ENCODE data around the gene RASAL1.

Gene RASAL1

GRCh38 chr12:113094738-113095137 is 40.8 kb downstream of the RASAL1 start:
- DNase-seq: no peak

GRCh38 chr12:113093409-113094101 is 42.0 kb downstream of the RASAL1 start:
- DNase-seq: no peak

GRCh38 chr12:113092607-113093408 is 42.8 kb downstream of the RASAL1 start:
- no peak for DNase-seq

GRCh38 chr12:113091506-113091905 is 44.1 kb downstream of the RASAL1 start:
- no peak for DNase-seq

GRCh38 chr12:113090740-113091139 is 44.8 kb downstream of the RASAL1 start:
- DNase-seq: no peak

- no peak for DNase-seq
Observed at GRCh38 chr12:113089839-113090238, 45.7 kb downstream of the RASAL1 start.

GRCh38 chr12:113088971-113089756 is 46.4 kb downstream of the RASAL1 start:
- no peak for DNase-seq

- DNase-seq: no peak
Observed at GRCh38 chr12:113088037-113088436, 47.5 kb downstream of the RASAL1 start.

GRCh38 chr12:113087193-113087592 is 48.4 kb downstream of the RASAL1 start:
- DNase-seq: no peak

- peak; percentile 72 for DNase-seq
Observed at GRCh38 chr12:113086249-113087164, 49.1 kb downstream of the RASAL1 start.

- no peak for DNase-seq
Observed at GRCh38 chr12:113083863-113084435, 51.6 kb downstream of the RASAL1 start.

- DNase-seq: no peak
Observed at GRCh38 chr12:113082486-113083148, 52.9 kb downstream of the RASAL1 start.

- no peak for DNase-seq
Observed at GRCh38 chr12:113081873-113082272, 53.7 kb downstream of the RASAL1 start.

GRCh38 chr12:113077859-113078255 is 57.7 kb downstream of the RASAL1 start:
- no peak for DNase-seq

- no peak for DNase-seq
Observed at GRCh38 chr12:113077057-113077858, 58.3 kb downstream of the RASAL1 start.

GRCh38 chr12:113075137-113075683 is 60.4 kb downstream of the RASAL1 start:
- DNase-seq: no peak

- DNase-seq: no peak
Observed at GRCh38 chr12:113073586-113073985, 62.0 kb downstream of the RASAL1 start.

- DNase-seq: no peak
Observed at GRCh38 chr12:113072136-113072535, 63.4 kb downstream of the RASAL1 start.

- no peak for DNase-seq
Observed at GRCh38 chr12:113071135-113072112, 64.1 kb downstream of the RASAL1 start.
